GM23338 (cell line): Measurements from ENCODE around the gene CLEC7A. TPM values are rescaled to one million over a fixed set of nuclear protein-coding genes. Genes with fewer than 3 reads are reported as not detected.

Source experiments
- ATAC-seq: fragments of 200-7000 bp; cut with Tn5 transposase; 3 replicates; pipeline ENCODE4 v1.9.1; 2020
- DNase-seq: peaks from one replicate; pipeline ENCODE4 v3.0.0-alpha.2; 2015; ENCODE audit warnings: low spot score
- H2AFZ ChIP-seq: fragments of 200-600 bp; sonication (generic); 2 replicates; pipeline ENCODE4 v1.8.0; 2016; ENCODE audit warnings: antibody characterized with exemption, mild to moderate bottlenecking, moderate library complexity
- H3F3A ChIP-seq: fragments of 200-600 bp; sonication (generic); replicated peaks from 2 replicates; pipeline ENCODE4 v1.8.0; 2017; ENCODE audit warnings: antibody characterized with exemption, mixed run types, low read depth
- H3K27ac ChIP-seq: fragments of 200-600 bp; sonication (generic); 2 replicates; pipeline ENCODE4 v1.6.1; 2016; ENCODE audit warnings: low read depth
- H3K27me3 ChIP-seq: fragments of 200-600 bp; sonication (generic); 2 replicates; pipeline ENCODE4 v1.8.0; 2016; ENCODE audit warnings: mild to moderate bottlenecking, mixed run types, moderate library complexity; ENCODE audit not compliant: insufficient read depth
- H3K36me3 ChIP-seq: fragments of 200-600 bp; sonication (generic); 2 replicates; pipeline ENCODE4 v1.8.0; 2016; ENCODE audit warnings: mild to moderate bottlenecking; ENCODE audit not compliant: insufficient read depth
- H3K4me1 ChIP-seq: fragments of 200-600 bp; sonication (generic); 2 replicates; pipeline ENCODE4 v1.8.0; 2016; ENCODE audit warnings: mild to moderate bottlenecking, moderate library complexity; ENCODE audit not compliant: insufficient read depth
- H3K4me2 ChIP-seq: fragments of 200-600 bp; sonication (generic); 2 replicates; pipeline ENCODE4 v1.7.1; 2017; ENCODE audit warnings: mixed run types
- H3K4me3 ChIP-seq: fragments of 200-600 bp; sonication (generic); 2 replicates; pipeline ENCODE4 v1.6.1; 2016; ENCODE audit warnings: mixed run types
- H3K79me2 ChIP-seq: fragments of 200-600 bp; sonication (generic); replicated peaks from 2 replicates; pipeline ENCODE4 v1.8.0; 2017; ENCODE audit warnings: mild to moderate bottlenecking; ENCODE audit not compliant: insufficient read depth
- H3K9me2 ChIP-seq: fragments of 200-600 bp; sonication (generic); 2 replicates; pipeline ENCODE4 v1.8.0; 2017; ENCODE audit not compliant: insufficient read depth
- H4K20me1 ChIP-seq: fragments of 200-600 bp; sonication (generic); replicated peaks from 2 replicates; pipeline ENCODE4 v1.8.0; 2017; ENCODE audit warnings: mild to moderate bottlenecking; ENCODE audit not compliant: insufficient read depth
- H3K27ac Mint-ChIP-seq: 2 replicates; pipeline ENCODE4 v1.8.0; 2020; ENCODE audit warnings: inconsistent platforms, mild to moderate bottlenecking, moderate library complexity, mixed read lengths
- H3K27me3 Mint-ChIP-seq: 3 replicates; pipeline ENCODE4 v1.8.0; 2022; ENCODE audit warnings: low read depth, mild to moderate bottlenecking, moderate library complexity, mixed read lengths, inconsistent platforms; ENCODE audit not compliant: insufficient read depth, poor library complexity
- H3K36me3 Mint-ChIP-seq: 3 replicates; pipeline ENCODE4 v1.8.0; 2021; ENCODE audit warnings: low read depth, mild to moderate bottlenecking, inconsistent platforms, moderate library complexity, mixed read lengths
- H3K4me1 Mint-ChIP-seq: 3 replicates; pipeline ENCODE4 v1.8.0; 2020; ENCODE audit warnings: mild to moderate bottlenecking, inconsistent platforms, mixed read lengths
- H3K4me3 Mint-ChIP-seq: 3 replicates; pipeline ENCODE4 v1.8.0; 2021; ENCODE audit warnings: moderate library complexity, mild to moderate bottlenecking, inconsistent platforms, mixed read lengths
- H3K9me3 Mint-ChIP-seq: 3 replicates; pipeline ENCODE4 v1.8.0; 2020; ENCODE audit warnings: moderate library complexity, mild to moderate bottlenecking, inconsistent platforms, mixed read lengths
- CREB1 ChIP-seq: fragments of 250-450 bp; sonication (Bioruptor Pico); IDR thresholded peaks from 2 replicates; pipeline ENCODE4 v1.5.0; 2020; ENCODE audit warnings: low read depth, mild to moderate bottlenecking, moderate library complexity
- EZH2 ChIP-seq: fragments of 200-600 bp; sonication (generic); IDR thresholded peaks from one replicate; pipeline ENCODE4 v1.8.0; 2017; ENCODE audit warnings: antibody characterized with exemption, mild to moderate bottlenecking, low read depth; ENCODE audit not compliant: unreplicated experiment
- EZH2phosphoT487 ChIP-seq: fragments of 200-600 bp; sonication (generic); IDR thresholded peaks from one replicate; pipeline ENCODE4 v1.8.1; 2018; ENCODE audit warnings: antibody characterized with exemption; ENCODE audit not compliant: unreplicated experiment
- JUNB ChIP-seq: IDR thresholded peaks from one replicate; pipeline ENCODE4 v1.6.1; 2016; ENCODE audit warnings: antibody characterized with exemption; ENCODE audit not compliant: unreplicated experiment
- NANOG ChIP-seq: IDR thresholded peaks from 2 replicates; pipeline ENCODE4 v1.6.1; 2016; ENCODE audit warnings: antibody characterized with exemption, borderline replicate concordance
- POLR2AphosphoS5 ChIP-seq: IDR thresholded peaks from 2 replicates; pipeline ENCODE4 v1.6.1; 2016; ENCODE audit warnings: antibody characterized with exemption, low read depth
- STAT1 ChIP-seq: IDR thresholded peaks from one replicate; pipeline ENCODE4 v1.6.1; 2016; ENCODE audit warnings: antibody characterized with exemption; ENCODE audit not compliant: unreplicated experiment
- ZNF114 ChIP-seq: fragments of 250-450 bp; sonication (Bioruptor Pico); IDR thresholded peaks from 2 replicates; pipeline ENCODE4 v1.5.0; 2020; ENCODE audit warnings: mild to moderate bottlenecking, moderate library complexity
- ZNF331 ChIP-seq: fragments of 250-450 bp; sonication (Bioruptor Pico); IDR thresholded peaks from 2 replicates; pipeline ENCODE4 v1.5.0; 2020; ENCODE audit warnings: low read depth, mild to moderate bottlenecking, moderate library complexity
- polyA plus RNA-seq: library from polyadenylated mRNA; unstranded; fragments of >200 nt; fragmentation: Nextera tagmentation; extraction: Ambion mirVana; gene quantifications from 2 replicates; pipeline ENCODE4 v1.2.1, GENCODE V29; 2016
- total RNA-seq: library from RNA; depleted of rRNA; stranded (reverse); fragments of >200 nt; shearing (Covaris generic); gene quantifications from 2 replicates; pipeline ENCODE4 v1.2.3, GENCODE V29; 2014
- TF ChIP-seq, protein P1 (sequence below), 2 experiments: fragments of 200-600 bp in 1 of 2; sonication (generic) in 1 of 2; conservative IDR thresholded peaks; 2 replicates each; pipeline versions ENCODE4 v1.5.1 to v1.6.1; 2016 to 2017; ENCODE audit warnings: antibody characterized with exemption in 2 of 2, low read depth in 2 of 2, mild to moderate bottlenecking in 2 of 2, moderate library complexity in 1 of 2
- TF ChIP-seq, protein P2 (sequence below): IDR thresholded peaks from 2 replicates; pipeline ENCODE4 v1.6.1; 2016; ENCODE audit warnings: antibody characterized with exemption
- TF ChIP-seq, protein P3 (sequence below): fragments of 250-450 bp; sonication (Bioruptor Pico); IDR thresholded peaks from 2 replicates; pipeline ENCODE4 v1.5.0; 2020; ENCODE audit warnings: mild to moderate bottlenecking, moderate library complexity
- TF ChIP-seq, protein P4 (sequence below): IDR thresholded peaks from one replicate; pipeline ENCODE4 v1.6.1; 2018; ENCODE audit warnings: antibody characterized with exemption; ENCODE audit not compliant: unreplicated experiment

Gene CLEC7A
- total and polyA plus RNA-seq, 2 experiments from 2014 or later = 0.39 TPM; not detected in 1

DNA sequence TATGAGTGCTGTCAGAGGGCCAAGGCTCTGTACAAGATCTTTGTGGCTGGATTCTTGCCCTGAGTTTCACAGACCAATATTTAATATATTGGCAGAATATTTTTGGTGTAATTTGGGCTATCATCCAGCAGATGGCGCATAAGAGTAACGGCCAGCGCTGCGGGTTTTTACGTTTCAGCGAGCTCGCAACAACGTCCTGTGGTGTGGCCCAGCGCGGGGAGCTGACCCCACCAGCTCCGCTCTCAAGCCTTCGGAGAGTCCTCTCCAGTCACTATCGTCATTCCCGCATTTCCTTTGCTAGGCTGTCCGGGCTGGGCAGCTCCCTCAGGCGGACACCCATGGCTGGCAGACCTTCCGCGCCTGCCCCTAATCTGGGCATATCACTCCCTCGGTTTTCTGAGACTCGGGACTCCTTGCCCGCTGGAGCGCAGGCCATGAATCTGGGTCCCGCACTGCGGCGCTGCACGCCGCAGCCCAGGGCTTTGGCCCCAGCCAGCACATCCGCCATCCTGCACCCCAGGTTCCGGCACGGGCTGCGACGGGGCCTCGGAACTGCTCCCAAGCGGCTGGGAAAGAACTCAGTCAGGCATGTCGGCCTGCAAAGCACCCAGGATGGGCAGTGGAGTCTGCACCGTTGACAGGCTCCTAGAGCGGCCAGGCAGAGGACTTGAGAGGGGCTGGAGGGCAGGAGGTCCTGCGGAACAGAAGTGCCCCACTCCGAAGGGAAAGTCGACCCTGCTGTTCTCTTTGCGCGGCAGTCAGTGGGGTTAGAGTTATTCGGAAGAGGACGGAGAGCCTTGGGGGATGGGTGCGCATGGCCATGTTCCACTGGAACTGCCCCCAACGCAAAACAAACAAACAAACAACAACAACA, 23.5 kb upstream of the CLEC7A start:
- H4K20me1 ChIP-seq = no peaks in the 10 kb centered on the region
- H3F3A ChIP-seq = no peaks in the 10 kb centered on the region
- ATAC-seq (peak; percentile 93), DNase-seq (peak; percentile 86)
- peaks cover 10% of the 10 kb centered on the region; the same call in 1 of the 2 replicates for H3K4me1 ChIP-seq
- Mint-ChIP-seq H3K4me3 (peak overlapping the region; percentile 85), H3K27ac (peak overlapping the region; percentile 87), H3K27me3 (no peaks in the 10 kb centered on the region), H3K9me3 (no peaks in the 10 kb centered on the region), H3K36me3 (no peaks in the 10 kb centered on the region), H3K4me1 (peaks cover 6% of the 10 kb centered on the region; the same call in 1 of the 3 replicates)
- H3K27ac ChIP-seq = peak overlapping the region; percentile 90
- H3K79me2 ChIP-seq = no peaks in the 10 kb centered on the region
- H3K9me2 ChIP-seq = no peaks in the 10 kb centered on the region
- H3K27me3 ChIP-seq = no peaks in the 10 kb centered on the region
- H3K4me2 ChIP-seq = peak overlapping the region; percentile 94
- H2AFZ ChIP-seq = peak overlapping the region; percentile 90
- H3K36me3 ChIP-seq = no peaks in the 10 kb centered on the region
- TF ChIP-seq ZNF331 (CRISPR knock-in tag) (no peak), POLR2AphosphoS5 (no peak; the same call in 1 of the 2 replicates), CREB1 (CRISPR knock-in tag) (peak; percentile 61), NANOG (no peak), JUNB (no peak), STAT1 (no peak), ZNF114 (no peak), EZH2 (peak; percentile 17), EZH2phosphoT487 (no peak)
- TF ChIP-seq, protein P1, sequence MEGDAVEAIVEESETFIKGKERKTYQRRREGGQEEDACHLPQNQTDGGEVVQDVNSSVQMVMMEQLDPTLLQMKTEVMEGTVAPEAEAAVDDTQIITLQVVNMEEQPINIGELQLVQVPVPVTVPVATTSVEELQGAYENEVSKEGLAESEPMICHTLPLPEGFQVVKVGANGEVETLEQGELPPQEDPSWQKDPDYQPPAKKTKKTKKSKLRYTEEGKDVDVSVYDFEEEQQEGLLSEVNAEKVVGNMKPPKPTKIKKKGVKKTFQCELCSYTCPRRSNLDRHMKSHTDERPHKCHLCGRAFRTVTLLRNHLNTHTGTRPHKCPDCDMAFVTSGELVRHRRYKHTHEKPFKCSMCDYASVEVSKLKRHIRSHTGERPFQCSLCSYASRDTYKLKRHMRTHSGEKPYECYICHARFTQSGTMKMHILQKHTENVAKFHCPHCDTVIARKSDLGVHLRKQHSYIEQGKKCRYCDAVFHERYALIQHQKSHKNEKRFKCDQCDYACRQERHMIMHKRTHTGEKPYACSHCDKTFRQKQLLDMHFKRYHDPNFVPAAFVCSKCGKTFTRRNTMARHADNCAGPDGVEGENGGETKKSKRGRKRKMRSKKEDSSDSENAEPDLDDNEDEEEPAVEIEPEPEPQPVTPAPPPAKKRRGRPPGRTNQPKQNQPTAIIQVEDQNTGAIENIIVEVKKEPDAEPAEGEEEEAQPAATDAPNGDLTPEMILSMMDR (conservative IDR thresholded peaks at IDR 0.05; ENCODE audit: low read depth in 2 of 2) = peak; percentile 73 to 81
- TF ChIP-seq, protein P2, sequence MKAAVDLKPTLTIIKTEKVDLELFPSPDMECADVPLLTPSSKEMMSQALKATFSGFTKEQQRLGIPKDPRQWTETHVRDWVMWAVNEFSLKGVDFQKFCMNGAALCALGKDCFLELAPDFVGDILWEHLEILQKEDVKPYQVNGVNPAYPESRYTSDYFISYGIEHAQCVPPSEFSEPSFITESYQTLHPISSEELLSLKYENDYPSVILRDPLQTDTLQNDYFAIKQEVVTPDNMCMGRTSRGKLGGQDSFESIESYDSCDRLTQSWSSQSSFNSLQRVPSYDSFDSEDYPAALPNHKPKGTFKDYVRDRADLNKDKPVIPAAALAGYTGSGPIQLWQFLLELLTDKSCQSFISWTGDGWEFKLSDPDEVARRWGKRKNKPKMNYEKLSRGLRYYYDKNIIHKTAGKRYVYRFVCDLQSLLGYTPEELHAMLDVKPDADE = no peak
- TF ChIP-seq, protein P3, sequence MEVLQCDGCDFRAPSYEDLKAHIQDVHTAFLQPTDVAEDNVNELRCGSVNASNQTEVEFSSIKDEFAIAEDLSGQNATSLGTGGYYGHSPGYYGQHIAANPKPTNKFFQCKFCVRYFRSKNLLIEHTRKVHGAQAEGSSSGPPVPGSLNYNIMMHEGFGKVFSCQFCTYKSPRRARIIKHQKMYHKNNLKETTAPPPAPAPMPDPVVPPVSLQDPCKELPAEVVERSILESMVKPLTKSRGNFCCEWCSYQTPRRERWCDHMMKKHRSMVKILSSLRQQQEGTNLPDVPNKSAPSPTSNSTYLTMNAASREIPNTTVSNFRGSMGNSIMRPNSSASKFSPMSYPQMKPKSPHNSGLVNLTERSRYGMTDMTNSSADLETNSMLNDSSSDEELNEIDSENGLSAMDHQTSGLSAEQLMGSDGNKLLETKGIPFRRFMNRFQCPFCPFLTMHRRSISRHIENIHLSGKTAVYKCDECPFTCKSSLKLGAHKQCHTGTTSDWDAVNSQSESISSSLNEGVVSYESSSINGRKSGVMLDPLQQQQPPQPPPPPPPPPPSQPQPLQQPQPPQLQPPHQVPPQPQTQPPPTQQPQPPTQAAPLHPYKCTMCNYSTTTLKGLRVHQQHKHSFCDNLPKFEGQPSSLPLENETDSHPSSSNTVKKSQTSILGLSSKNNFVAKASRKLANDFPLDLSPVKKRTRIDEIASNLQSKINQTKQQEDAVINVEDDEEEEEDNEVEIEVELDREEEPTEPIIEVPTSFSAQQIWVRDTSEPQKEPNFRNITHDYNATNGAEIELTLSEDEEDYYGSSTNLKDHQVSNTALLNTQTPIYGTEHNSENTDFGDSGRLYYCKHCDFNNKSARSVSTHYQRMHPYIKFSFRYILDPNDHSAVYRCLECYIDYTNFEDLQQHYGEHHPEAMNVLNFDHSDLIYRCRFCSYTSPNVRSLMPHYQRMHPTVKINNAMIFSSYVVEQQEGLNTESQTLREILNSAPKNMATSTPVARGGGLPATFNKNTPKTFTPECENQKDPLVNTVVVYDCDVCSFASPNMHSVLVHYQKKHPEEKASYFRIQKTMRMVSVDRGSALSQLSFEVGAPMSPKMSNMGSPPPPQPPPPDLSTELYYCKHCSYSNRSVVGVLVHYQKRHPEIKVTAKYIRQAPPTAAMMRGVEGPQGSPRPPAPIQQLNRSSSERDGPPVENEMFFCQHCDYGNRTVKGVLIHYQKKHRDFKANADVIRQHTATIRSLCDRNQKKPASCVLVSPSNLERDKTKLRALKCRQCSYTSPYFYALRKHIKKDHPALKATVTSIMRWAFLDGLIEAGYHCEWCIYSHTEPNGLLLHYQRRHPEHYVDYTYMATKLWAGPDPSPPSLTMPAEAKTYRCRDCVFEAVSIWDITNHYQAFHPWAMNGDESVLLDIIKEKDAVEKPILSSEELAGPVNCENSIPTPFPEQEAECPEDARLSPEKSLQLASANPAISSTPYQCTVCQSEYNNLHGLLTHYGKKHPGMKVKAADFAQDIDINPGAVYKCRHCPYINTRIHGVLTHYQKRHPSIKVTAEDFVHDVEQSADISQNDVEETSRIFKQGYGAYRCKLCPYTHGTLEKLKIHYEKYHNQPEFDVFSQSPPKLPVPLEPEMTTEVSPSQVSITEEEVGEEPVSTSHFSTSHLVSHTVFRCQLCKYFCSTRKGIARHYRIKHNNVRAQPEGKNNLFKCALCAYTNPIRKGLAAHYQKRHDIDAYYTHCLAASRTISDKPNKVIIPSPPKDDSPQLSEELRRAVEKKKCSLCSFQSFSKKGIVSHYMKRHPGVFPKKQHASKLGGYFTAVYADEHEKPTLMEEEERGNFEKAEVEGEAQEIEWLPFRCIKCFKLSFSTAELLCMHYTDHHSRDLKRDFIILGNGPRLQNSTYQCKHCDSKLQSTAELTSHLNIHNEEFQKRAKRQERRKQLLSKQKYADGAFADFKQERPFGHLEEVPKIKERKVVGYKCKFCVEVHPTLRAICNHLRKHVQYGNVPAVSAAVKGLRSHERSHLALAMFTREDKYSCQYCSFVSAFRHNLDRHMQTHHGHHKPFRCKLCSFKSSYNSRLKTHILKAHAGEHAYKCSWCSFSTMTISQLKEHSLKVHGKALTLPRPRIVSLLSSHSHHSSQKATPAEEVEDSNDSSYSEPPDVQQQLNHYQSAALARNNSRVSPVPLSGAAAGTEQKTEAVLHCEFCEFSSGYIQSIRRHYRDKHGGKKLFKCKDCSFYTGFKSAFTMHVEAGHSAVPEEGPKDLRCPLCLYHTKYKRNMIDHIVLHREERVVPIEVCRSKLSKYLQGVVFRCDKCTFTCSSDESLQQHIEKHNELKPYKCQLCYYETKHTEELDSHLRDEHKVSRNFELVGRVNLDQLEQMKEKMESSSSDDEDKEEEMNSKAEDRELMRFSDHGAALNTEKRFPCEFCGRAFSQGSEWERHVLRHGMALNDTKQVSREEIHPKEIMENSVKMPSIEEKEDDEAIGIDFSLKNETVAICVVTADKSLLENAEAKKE (CRISPR knock-in tag) = no peak
- TF ChIP-seq, protein P4, sequence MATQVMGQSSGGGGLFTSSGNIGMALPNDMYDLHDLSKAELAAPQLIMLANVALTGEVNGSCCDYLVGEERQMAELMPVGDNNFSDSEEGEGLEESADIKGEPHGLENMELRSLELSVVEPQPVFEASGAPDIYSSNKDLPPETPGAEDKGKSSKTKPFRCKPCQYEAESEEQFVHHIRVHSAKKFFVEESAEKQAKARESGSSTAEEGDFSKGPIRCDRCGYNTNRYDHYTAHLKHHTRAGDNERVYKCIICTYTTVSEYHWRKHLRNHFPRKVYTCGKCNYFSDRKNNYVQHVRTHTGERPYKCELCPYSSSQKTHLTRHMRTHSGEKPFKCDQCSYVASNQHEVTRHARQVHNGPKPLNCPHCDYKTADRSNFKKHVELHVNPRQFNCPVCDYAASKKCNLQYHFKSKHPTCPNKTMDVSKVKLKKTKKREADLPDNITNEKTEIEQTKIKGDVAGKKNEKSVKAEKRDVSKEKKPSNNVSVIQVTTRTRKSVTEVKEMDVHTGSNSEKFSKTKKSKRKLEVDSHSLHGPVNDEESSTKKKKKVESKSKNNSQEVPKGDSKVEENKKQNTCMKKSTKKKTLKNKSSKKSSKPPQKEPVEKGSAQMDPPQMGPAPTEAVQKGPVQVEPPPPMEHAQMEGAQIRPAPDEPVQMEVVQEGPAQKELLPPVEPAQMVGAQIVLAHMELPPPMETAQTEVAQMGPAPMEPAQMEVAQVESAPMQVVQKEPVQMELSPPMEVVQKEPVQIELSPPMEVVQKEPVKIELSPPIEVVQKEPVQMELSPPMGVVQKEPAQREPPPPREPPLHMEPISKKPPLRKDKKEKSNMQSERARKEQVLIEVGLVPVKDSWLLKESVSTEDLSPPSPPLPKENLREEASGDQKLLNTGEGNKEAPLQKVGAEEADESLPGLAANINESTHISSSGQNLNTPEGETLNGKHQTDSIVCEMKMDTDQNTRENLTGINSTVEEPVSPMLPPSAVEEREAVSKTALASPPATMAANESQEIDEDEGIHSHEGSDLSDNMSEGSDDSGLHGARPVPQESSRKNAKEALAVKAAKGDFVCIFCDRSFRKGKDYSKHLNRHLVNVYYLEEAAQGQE = no peak
- peak overlapping the region; percentile 70 for H3K4me3 ChIP-seq
